Measurements from ENCODE around the gene GRHPR. TPM values are rescaled to one million over a fixed set of nuclear protein-coding genes. Genes with fewer than 3 reads are reported as not detected.
A peak's percentile ranks its signal among the peaks of the same experiment; 100 is the strongest.

The GRHPR gene
- total RNA-seq, 4 donors from 2014 or later, result 74.5 to 117 (median 93.8) TPM

DNA sequence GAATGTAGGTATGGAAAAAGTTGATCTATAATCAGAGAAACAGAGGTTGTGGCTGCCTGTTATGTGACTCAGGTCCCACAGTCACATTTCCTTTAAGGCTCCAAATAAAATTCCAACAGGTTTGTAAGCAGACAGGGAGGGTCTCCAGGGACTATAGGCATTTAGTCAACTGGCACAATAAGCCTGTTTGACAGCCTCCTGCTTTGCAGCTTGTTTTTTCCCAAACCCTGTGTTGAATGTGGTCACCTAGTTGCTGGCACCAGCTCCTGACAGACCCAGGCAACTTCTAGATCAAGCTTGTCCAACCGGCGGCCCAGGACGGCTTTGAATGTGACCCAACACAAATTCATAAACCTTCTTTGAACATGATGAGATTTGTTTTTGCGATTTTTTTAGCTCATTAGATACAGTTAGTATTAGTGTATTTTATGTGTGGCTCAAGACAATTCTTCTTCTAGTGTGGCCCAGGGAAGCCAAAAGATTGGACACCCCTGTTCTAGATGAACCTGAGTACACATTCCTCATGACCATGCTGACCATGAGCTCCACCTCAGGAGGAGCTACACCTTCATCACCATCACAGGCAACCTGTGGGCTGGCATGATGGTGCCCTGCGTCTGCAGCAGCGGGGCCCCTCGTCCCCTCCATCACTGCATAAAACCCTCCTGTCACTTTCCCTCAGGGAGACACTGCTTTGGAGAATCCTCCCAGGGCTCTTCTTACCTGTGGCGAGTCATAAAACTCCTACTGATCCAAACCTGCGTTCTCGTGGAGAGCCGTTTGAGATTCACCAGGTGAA is 15.7 kb upstream of the GRHPR start:
- Histone ChIP-seq H3K4me3 (no peak overlapping the region), H3K36me3 (no peaks in the 10 kb centered on the region), H3K9me3 (no peaks in the 10 kb centered on the region), H3K27ac (peak overlapping the region in 1 of 4 donors; percentile 17), H3K4me1 (peaks cover 0 to 26% (median 0%) of the 10 kb centered on the region in 3 donors), H3K27me3 (no peaks in the 10 kb centered on the region)
- TF ChIP-seq, protein P1, sequence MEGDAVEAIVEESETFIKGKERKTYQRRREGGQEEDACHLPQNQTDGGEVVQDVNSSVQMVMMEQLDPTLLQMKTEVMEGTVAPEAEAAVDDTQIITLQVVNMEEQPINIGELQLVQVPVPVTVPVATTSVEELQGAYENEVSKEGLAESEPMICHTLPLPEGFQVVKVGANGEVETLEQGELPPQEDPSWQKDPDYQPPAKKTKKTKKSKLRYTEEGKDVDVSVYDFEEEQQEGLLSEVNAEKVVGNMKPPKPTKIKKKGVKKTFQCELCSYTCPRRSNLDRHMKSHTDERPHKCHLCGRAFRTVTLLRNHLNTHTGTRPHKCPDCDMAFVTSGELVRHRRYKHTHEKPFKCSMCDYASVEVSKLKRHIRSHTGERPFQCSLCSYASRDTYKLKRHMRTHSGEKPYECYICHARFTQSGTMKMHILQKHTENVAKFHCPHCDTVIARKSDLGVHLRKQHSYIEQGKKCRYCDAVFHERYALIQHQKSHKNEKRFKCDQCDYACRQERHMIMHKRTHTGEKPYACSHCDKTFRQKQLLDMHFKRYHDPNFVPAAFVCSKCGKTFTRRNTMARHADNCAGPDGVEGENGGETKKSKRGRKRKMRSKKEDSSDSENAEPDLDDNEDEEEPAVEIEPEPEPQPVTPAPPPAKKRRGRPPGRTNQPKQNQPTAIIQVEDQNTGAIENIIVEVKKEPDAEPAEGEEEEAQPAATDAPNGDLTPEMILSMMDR (IDR thresholded peaks at IDR 0.05), result no peak
- TF ChIP-seq POLR2A (IDR thresholded peaks at IDR 0.05), result no peak
- WGBS, 2 donors, result 78 to 80% methylated on average over 10 to 11 of the region's 11 CpGs
- DNase-seq, result no peak
- intact Hi-C loops (cut with DNase I), result no loop called here

- Histone ChIP-seq H3K36me3 (no peaks in the 10 kb centered on the region), H3K9me3 (no peaks in the 10 kb centered on the region), H3K4me1 (peaks cover 2 to 33% (median 3%) of the 10 kb centered on the region in 3 donors), H3K27ac (no peak overlapping the region), H3K27me3 (no peaks in the 10 kb centered on the region), H3K4me3 (no peak overlapping the region)
- intact Hi-C loops (cut with DNase I), result no loop called here
- no peak for DNase-seq
- 10 to 46% methylated on average over 1 to 2 of the region's 2 CpGs for WGBS, 2 donors
- TF ChIP-seq, protein P1 (IDR thresholded peaks at IDR 0.05), result peak in 3 of 6 experiments; percentile 22 to 48 (median 34)
- TF ChIP-seq POLR2A (IDR thresholded peaks at IDR 0.05), result no peak
Observed at GRCh38 chr9:37407468-37407867, 15.0 kb upstream of the GRHPR start.

DNA sequence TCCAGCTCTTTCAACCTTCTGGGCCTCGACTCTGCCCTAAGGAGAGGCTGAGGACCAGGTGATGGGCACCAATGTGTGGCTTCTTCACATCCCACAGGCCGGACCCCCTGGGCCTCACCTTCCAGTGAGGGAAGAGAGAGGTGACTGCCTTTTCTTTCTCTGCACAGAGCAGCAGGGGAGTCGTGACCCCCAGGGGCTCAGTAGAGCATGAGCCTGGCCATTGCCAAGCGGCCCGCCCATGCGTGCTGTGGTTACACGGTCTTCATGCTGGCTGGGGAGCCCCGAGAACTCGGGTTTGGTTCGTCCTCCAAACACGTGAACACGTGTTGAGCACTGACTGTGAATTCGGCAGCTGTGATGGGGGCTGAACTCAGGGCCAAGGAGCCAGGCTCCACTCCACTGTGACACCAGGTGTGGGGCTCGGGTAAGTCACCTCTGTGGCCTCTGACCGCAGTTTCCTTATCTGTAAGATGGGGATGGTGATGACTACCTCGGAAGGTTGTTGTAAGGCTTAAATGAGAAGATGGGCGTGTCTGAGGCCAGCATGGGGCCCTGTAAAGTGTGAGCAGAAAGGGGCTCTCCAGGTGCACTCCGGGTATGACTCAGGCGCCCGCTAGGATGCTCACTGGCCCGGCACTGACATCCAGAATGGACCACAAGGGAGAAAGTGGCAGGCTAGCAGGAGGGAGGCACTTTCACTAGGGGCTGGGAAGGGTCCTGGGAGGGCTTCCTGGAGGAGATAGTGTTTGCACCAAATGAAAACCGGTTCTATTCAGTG is 13.4 kb upstream of the GRHPR start:
- intact Hi-C loops (cut with DNase I), result no loop called here
- Histone ChIP-seq H3K4me1 (peaks cover 9 to 42% (median 11%) of the 10 kb centered on the region in 3 donors), H3K27ac (no peak overlapping the region), H3K27me3 (no peaks in the 10 kb centered on the region), H3K36me3 (no peaks in the 10 kb centered on the region), H3K9me3 (no peaks in the 10 kb centered on the region), H3K4me3 (no peak overlapping the region)
- WGBS, 2 donors, result 60 to 76% methylated on average over 6 to 10 of the region's 22 CpGs
- peak; percentile 56 for DNase-seq
- no peak for TF ChIP-seq POLR2A (IDR thresholded peaks at IDR 0.05)
- TF ChIP-seq, protein P1 (IDR thresholded peaks at IDR 0.05), result no peak

DNA sequence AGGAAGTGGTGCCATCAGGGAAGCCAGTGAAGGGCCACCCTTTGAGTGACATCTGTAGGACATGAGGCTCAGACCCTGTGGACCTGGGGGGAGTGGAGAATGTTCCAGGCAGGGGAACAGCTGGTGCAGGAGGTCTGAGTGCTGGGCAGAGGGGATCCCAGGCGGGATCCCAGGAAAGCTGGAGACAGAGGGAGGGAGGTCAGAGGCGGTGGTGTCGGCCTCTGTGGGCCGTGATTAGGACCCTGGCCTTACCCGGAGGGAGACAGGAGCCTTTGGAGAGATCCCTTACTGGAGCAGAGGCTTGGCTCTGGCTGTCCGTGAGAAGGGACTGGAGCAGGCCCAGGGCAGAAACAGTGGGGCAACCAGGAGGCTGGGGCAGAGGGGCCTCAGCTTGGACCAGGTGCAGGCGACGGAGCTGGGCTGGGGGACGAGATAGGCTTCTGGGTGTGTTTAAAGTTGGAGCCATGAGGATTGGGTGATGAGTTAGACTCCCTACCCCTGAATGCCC is 12.1 kb upstream of the GRHPR start:
- Histone ChIP-seq H3K9me3 (no peaks in the 10 kb centered on the region), H3K27me3 (no peaks in the 10 kb centered on the region), H3K36me3 (no peaks in the 10 kb centered on the region), H3K4me1 (peaks cover 9 to 46% (median 13%) of the 10 kb centered on the region in 3 donors), H3K4me3 (no peak overlapping the region), H3K27ac (no peak overlapping the region)
- WGBS, 2 donors, result 86 to 91% methylated on average over 9 of the region's 9 CpGs
- no peak for TF ChIP-seq POLR2A (IDR thresholded peaks at IDR 0.05)
- TF ChIP-seq, protein P1 (IDR thresholded peaks at IDR 0.05), result no peak
- intact Hi-C loops (cut with DNase I), result no loop called here
- no peak for DNase-seq

Data from esophagus squamous epithelium (tissue), 5 donors.